GM12892 (cell line): ENCODE data around the gene MAP3K7CL.

ENCODE experiments used
- POLR2A ChIP-seq: IDR thresholded peaks from 2 replicates; pipeline ENCODE4 v1.6.1; 2011; ENCODE audit warnings: low read depth, low read length, control low read depth
- POLR2AphosphoS5 ChIP-seq: IDR thresholded peaks from 2 replicates; pipeline ENCODE4 v1.6.1; 2011; ENCODE audit warnings: low read depth, low read length, control low read depth
- TAF1 ChIP-seq: IDR thresholded peaks from 2 replicates; pipeline ENCODE4 v1.6.1; 2011; ENCODE audit warnings: low read depth, mild to moderate bottlenecking, control low read depth, low read length, borderline replicate concordance

- no peak for TF ChIP-seq POLR2A
- no peak for TF ChIP-seq TAF1
- no peak for TF ChIP-seq POLR2AphosphoS5
Observed at GRCh38 chr21:29166323-29166722, 35.9 kb downstream of the MAP3K7CL start.
